NCI-H446 treated with DMSO at 0.1 percent for 48 hours (cell line): ENCODE results near the gene EPB41L5.
"Not testable (repeated sequence)": the region's sequence is repeated elsewhere in the genome, so short reads cannot be mapped to it uniquely, and the experiment has no call there.

Source experiments
- DNase-seq: peaks from one replicate; lab custom pipeline; 2025; lab: John Stamatoyannopoulos, UW

The EPB41L5 gene

GRCh38 chr2:120100627-120101026 lies 87.8 kb downstream of the EPB41L5 start:
- DNase-seq = no peak

GRCh38 chr2:120103723-120104467 lies 91.0 kb downstream of the EPB41L5 start:
- no peak for DNase-seq

- DNase-seq = no peak
Observed at GRCh38 chr2:120104772-120105171, 91.9 kb downstream of the EPB41L5 start.

GRCh38 chr2:120105360-120105759 lies 92.5 kb downstream of the EPB41L5 start:
- DNase-seq = no peak

- DNase-seq = peak; percentile 66
Observed at GRCh38 chr2:120108049-120108448, 95.2 kb downstream of the EPB41L5 start.

GRCh38 chr2:120108749-120109148 lies 95.9 kb downstream of the EPB41L5 start:
- DNase-seq = no peak

DNA sequence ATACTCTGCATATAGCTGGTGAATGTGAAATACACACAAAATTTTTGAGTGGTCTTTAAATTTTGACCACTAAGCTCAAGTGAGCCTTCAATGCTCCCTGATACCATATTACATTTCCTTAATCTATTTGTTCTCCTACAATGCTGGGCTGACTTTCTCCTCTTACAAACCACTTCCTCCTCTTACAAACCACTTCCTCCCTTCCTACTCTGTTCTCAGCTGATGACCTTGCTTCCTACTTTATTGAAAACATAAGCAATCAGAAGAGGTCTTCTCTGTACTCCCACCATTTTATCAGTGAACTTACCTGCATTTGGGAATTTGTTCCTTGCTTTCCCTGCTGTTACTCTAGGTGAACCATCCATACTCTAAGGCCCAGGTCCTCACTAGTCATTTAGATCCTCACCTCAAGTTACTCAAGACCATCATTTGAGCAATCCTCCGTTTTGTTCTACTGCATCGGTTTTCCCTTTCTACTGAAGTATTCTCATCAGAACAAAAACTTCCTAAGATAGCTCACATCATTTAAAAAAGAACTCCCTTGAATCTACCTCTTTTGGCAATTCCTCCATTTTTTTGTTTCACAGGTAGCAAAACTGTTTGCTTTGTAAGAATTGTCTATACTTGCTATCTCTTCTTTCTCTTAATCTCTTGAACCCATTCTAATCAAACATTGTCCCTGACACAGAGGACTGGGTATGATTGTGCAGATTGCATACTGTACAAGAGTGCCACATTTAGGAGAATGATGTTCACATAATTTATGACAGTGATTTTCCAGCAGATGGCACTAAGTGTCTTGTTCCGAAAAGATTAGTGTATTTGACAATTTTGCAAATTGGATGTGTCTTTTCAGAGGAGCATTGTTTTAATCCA lies 96.5 kb downstream of the EPB41L5 start:
- DNase-seq = no peak

- DNase-seq = no peak
Observed at GRCh38 chr2:120110062-120110362, 97.1 kb downstream of the EPB41L5 start.

GRCh38 chr2:120110507-120110906 lies 97.6 kb downstream of the EPB41L5 start:
- no peak for DNase-seq

- no peak for DNase-seq
Observed at GRCh38 chr2:120111193-120111592, 98.3 kb downstream of the EPB41L5 start.

GRCh38 chr2:120118018-120118417 lies 105.1 kb downstream of the EPB41L5 start:
- DNase-seq = no peak

GRCh38 chr2:120118471-120118870 lies 105.6 kb downstream of the EPB41L5 start:
- DNase-seq = no peak

DNA sequence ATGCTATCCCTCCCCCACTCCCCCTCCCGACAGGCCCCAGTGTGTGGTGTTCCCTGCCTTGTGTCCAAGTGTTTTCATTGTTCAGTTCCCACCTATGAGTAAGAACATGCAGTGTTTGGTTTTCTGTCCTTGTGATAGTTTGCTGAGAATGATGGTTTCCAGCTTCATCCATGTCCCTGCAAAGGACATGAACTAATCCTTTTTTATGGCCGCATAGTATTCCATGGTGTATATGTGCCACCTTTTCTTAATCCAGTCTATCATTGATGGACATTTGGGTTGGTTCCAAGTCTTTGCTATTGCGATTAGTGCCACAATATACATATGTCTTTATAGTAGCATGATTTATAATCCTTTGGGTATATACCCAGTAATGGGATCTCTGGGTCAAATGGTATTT lies 108.5 kb downstream of the EPB41L5 start:
- not testable (repeated sequence) for DNase-seq

DNA sequence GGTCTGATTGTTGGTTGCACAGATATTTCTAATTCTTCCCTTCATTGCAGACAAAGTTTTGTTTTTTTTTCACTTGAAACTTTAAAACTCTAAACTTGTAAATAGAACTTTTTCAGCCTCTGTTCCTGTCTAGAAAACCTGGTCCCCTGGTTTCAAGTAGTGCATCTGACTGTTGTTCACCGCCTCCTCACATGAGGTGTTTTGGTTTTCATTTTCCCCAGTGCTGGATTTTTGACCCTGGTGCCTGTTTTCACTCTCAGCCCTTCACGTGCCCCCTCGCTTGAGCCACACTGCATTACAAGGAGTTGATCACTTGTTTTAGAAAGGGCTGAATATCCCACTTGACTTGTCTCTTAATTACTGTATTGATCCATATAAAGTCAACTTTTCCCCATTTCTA lies 110.2 kb downstream of the EPB41L5 start:
- DNase-seq = no peak

DNA sequence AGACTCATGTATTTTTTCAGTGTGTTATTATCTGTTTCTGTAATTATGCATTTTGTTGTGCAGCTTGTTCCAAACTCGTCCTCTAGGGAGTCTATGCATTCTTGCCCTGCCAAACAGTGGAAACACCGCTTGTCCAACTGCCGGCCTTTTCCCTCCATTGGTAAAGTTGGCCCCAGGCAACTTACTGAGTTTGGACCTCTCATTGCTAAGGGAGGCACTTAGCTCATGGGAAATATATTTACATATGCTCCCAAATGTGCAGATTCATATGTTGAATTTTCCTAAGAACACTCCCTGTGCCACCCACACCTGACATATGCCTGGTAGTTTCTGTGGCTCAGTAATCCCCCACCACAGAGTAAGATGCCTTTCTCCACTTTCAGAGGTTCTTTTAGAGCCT lies 112.3 kb downstream of the EPB41L5 start:
- no peak for DNase-seq

DNA sequence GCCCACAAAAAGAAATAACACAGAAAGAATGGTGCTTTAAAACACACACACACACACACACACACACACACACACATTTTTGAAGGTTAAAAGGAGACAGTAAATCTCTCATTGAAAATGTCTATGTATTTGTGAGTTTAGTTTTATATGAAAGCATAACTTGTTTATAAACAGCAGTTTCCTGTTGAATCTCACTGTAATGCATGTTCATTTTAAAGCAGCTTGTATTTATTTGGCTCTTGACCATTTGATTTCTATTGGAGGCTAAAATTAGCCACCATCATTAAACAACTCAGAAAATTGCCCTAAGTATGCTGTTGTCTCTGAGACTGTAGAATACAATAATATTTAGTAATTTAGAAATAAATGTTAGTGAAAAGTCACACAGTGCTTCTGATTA lies 115.3 kb downstream of the EPB41L5 start:
- no peak for DNase-seq

DNA sequence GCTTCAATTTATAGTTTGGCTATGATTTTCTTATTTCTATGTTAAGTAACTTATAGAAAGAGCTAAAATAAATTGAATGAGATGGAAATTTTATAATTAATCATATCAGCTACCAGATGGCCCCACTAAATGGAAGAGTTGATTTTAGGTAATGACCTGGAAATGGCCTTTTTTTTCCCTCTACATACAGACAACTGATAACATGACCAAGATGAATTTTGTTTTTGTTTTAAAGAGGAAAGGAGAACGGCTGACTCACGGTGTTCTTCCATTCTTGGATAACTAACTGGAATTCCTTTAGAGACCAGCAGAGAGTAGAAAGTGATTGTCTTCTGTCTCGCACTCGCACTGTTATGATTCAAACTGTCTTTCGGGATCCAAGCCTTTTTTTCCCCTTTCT lies 119.3 kb downstream of the EPB41L5 start:
- no peak for DNase-seq

GRCh38 chr2:120132691-120133090 lies 119.8 kb downstream of the EPB41L5 start:
- DNase-seq = no peak

DNA sequence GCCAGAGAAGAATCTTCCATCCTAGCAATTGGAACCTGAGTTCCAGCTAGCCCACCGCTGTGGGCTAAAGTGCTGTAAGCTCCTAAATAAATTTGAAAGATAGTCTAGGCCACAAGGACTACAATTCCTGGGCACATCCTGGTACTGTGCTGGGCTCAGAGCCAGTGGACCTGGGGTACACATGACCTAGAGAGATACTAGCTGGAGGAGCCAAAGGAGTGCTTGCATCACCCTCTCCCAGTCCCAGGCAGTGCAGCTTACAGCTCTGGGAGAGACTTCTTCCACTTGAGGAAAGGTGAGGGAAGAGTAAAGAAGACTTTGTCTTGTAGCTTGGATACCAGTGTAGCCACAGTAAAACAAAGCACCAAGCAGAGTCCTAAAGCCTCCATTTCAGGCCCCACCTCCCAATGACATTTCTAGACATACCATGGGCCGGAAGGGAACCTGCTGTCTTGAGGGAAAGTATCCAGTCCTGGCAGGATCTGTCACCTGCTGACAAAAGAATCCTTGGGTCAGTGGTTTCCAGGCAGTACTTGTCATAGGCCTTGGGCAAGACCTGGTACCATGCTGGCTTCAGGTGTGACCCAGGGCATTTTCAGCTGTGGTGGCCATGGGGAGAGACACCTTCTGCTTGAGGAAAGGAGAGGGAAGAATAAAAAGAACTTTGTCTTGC lies 120.8 kb downstream of the EPB41L5 start:
- no peak for DNase-seq

GRCh38 chr2:120134263-120134662 lies 121.4 kb downstream of the EPB41L5 start:
- no peak for DNase-seq

GRCh38 chr2:120135013-120135412 lies 122.1 kb downstream of the EPB41L5 start:
- DNase-seq = not testable (repeated sequence)

DNA sequence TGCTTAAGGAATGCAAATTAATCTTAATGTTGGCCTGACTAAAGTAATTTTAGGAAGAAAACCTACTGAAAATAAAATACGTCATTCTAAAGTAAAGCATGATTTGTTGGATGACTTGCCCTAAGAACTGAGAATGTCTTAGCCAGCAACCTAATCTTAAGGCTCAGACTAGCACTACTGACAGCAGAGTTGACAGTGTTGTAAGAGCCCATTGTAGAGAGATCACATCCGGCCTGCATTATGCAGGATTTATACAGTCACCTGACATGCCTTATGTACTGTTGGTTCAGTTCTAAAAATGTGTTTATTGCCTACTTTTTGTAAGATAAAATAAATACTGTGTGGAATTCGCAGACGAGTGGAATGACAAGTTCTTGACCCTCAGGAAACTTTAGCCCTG lies 128.0 kb downstream of the EPB41L5 start:
- no peak for DNase-seq
